RCC 7860 (cell line): Measurements from ENCODE around the gene FBXL14.
"Not testable (repeated sequence)": the region's sequence is repeated elsewhere in the genome, so short reads cannot be mapped to it uniquely, and the experiment has no call there.

ENCODE experiments used
- DNase-seq: peaks from one replicate; pipeline ENCODE4 v3.0.0-alpha.2; 2015; ENCODE audit warnings: low spot score
- FAIRE-seq: peaks from 2 replicates; lab custom pipeline; 2012; peaks lifted over from hg19 to GRCh38; lab: Jason Lieb, UNC

The FBXL14 gene

GRCh38 chr12:1620092-1620491 is 25.7 kb upstream of the FBXL14 start:
- no peak for FAIRE-seq
- no peak for DNase-seq

DNA sequence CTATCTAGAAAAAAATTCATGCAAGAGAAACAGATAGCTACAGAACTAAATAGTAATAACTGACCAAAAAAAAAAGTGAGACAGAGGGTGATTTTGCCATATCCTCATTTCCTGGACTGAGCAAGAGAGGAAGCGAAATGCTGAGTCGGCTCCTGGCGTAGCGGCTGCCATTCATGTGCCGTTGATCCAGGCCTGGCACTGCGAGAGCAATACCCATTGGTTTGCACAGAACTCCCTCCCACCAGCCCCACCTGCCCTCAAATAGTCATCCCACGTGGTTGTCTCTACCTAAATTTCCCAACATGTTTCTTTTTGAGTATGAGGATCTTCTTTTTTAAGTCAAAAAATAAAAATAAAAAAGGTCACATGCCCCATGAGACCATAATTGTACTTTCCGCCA is 25.2 kb upstream of the FBXL14 start:
- no peak for DNase-seq
- FAIRE-seq = no peak

DNA sequence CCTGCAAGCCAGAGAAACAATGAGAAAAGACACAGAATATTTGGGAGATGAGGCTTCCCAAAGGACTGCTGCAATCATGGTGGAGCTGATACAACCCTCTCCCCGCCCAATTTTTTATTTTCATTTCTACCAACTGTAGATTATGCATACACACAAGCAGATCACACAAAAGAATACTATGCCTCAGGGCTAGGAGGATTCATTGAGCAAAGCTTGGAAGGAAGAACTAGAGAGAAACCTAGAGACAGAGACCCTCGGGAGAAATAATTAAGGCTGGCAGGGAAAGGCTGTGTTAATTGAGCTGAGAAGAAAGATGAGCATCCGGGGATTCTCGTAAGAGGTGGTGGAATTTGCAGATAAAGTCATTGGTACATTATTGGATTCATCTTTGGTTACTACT is 24.8 kb upstream of the FBXL14 start:
- FAIRE-seq = no peak
- no peak for DNase-seq

GRCh38 chr12:1618489-1618888 is 24.1 kb upstream of the FBXL14 start:
- peak; percentile 49 for FAIRE-seq
- DNase-seq = no peak

GRCh38 chr12:1616233-1617066 is 22.1 kb upstream of the FBXL14 start:
- DNase-seq (no peak), FAIRE-seq (no peak)

GRCh38 chr12:1614360-1614759 is 20.0 kb upstream of the FBXL14 start:
- FAIRE-seq (no peak), DNase-seq (no peak)

GRCh38 chr12:1613860-1614259 is 19.5 kb upstream of the FBXL14 start:
- no peak for DNase-seq
- no peak for FAIRE-seq

DNA sequence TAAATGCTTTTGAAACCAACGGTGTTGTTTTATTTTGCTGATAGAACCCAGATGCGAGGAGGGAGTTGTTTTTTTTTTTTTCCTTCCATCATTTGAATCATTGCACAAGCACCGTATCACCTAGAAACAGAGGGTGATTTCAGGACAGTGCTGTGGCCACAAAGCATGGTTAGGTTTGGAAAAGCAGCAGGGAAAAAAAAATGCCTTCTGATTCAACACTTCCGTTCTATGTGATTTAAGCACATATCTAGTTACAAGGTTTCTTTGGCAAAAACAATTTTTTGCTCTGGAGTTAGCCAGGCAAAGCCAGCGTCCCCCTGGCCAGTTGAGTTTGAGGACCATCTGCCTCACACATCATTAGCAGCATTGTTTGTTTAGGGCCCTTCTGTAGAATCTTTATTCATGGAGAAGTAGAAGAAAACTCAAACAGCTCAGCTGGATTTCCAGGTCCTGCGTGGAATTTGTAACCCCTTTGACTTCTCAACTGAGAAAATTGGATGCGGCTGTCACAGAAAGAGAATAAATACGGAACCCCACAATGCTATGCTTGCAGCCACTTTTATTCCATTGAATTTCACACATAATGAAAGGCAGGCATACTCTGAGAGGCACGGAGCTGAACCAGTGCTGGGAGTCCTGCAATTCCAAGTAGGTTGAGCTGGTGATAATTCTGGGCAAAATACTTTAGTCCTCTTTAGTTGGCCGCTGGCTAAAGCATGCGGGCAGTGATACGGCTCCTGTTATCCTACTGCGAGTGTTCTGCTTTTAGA is 17.6 kb upstream of the FBXL14 start:
- no peak for DNase-seq
- no peak for FAIRE-seq

DNA sequence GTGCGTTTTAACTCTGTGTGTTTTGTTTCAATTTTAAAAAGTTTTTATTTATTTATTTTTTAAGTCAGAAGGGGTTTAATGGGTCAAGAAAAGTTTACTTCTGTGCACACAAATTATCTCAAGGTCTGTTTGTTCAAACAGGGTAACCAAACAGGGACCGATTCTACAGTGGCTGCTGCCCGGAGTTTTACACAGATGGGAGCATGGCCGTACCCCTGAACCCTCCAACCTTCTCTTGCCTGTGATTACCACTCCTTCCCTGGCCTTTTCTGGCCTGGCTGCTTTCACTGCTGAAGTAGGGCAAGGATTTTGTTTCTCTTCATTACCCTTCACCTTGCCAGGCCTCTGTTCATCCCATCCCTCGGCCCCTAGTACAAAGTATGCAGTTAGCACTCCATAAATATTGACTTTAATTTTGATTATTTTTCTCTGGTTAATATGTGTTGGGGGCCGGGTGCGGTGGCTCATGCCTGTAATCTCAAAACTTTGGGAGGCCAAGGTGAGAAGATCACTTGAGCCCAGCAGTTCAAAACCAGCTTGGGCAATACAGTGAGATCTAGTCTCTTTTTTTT is 15.8 kb upstream of the FBXL14 start:
- FAIRE-seq (no peak), DNase-seq (no peak)

DNA sequence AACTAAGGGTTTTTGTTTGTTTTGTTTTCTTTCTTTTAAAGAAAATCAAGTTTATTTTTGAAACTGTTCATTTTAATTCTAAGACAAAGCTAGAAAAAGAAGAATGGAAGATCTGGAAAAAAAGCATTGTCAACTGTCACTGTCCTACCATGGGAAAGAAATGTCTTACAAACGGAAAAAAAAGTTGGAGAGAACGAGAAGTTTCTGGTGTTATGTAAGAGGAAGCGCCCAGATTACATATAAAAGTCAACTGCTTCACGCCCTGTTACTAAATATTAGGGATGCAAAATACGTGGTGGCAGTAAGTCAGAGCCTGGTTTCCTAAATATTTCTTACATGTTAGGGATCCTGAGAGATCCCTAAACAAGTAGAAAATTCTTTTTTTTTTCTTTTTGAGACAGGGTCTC is 14.3 kb upstream of the FBXL14 start:
- DNase-seq (no peak), FAIRE-seq (no peak)

GRCh38 chr12:1607940-1608712 is 13.7 kb upstream of the FBXL14 start:
- FAIRE-seq (no peak), DNase-seq (no peak)

DNA sequence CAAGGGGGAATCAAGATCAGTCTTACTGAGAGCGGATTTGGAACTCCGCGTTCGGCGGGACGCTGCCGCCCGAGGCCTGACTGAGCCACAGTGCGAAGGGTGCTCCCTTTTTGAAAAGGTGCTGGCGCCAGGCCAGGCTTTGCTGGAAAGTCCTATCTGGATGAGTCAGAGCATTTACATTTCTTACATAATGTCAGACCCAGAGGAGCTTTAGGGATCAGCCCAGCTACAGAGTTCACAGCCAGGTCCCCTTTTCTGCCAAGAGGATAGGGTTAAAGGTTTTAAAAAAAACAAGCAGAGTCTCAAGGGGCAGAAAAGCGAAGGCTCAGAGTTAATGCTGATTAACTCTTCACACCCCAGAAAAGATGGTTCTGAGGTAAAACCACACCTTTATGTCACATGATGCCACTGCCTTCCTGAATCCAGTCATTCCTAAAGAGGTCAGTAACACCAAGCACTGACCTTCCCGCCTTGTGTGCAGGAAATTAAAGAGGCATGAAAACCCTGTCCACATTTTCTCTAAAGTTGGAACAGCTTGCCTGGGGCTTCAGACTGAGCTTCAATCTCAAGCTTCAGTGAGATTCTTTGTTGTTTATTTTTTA is 11.7 kb upstream of the FBXL14 start:
- FAIRE-seq = peak; percentile 11
- peak; percentile 66 for DNase-seq

DNA sequence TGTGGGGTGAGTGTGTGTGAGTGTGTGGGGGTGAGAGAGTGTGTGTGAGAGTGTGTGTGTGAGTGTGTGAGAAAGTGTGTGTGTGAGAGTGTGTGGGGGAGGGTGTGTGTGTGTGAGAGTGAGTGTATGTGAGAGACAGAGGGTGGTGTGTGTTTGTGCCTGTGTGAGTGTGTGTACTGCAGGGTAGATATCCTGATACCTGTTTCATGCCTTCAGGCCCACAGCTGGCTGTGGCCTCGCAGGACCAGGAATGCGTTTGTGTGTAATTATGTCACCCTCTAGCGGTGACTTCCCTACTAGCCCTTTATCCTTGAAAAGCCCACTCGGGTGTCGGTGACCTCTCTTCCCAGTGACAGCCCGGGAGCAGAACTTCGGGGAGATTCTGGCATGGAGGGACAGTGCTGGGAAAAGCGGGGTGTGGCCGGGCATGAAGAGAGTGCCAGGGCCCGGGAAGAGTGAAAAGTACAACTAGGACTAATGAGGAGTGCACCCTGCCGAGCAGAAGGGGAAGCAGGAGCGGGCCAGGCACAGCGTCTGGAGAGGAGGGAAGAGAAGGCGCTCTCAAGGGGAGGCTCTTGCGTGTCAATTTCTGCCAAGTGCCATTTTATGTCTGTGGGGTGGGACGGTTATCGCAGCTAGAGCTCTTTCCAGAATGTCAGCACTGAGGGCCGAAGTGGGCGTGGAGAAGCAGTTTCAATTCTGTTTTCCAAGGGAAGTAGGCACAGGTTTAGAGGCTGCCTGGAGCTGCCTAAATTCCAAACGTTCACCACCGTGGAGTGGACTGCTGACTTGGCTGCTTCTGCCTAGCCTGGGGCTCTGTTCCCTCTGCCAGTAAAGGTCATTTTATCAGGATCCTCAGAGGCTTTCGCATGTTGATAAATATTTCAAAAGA is 11.0 kb upstream of the FBXL14 start:
- DNase-seq (peak; percentile 60), FAIRE-seq (no peak)

DNA sequence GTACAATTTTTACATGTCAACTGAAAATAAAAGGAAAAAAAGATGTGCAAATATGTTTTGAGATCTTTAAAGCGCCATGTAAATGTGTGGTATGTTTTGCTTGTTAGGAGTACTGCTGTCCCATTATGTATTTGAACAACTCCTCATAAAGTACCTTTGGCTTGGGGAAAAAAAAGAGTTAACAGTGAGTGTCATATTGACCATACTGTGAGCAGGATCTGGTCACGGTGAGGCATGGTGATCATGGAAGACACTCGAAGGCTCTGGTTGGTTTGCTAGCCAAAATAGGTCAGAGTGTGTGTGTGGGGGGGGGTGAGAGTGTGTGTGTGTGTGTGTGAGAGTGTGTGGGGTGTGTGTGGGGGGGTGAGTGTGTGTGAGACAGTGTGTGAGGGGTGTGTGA is 10.1 kb upstream of the FBXL14 start:
- no peak for DNase-seq
- no peak for FAIRE-seq

DNA sequence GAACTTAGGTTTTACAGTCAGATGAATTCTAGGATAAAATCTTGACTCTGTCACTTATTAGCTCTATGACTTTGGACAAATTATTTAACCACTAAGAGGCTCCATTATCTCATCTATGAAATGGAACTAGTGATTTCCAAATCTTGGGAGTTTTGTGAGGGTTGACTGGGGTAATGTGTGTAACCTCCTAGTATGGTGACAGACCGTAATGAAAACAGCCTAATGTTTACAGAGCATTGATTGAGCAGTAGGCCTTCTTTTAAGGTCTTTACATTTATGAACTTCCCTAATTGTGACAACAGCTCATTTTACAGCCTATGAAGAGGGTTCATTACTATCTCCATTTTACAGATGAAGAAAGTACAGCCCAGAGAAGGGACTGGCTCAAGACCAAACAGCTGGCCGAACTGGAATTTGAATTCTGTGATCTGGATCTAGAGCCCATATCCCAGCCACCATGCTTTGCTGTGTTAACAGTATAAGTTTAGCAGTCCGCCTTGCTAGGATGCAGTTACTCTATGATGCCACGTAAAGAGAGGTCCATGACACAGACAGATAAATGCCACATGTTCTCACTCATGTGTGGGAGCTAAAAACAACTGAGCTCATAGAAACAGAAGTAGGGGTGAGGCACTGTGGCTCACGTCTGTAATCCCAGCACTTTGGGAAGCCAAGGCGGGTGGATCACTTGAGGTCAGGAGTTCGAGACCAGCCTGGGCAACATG is 9.1 kb upstream of the FBXL14 start:
- DNase-seq (no peak), FAIRE-seq (no peak)

GRCh38 chr12:1602706-1603105 is 8.3 kb upstream of the FBXL14 start:
- FAIRE-seq, DNase-seq: not testable (repeated sequence)

DNA sequence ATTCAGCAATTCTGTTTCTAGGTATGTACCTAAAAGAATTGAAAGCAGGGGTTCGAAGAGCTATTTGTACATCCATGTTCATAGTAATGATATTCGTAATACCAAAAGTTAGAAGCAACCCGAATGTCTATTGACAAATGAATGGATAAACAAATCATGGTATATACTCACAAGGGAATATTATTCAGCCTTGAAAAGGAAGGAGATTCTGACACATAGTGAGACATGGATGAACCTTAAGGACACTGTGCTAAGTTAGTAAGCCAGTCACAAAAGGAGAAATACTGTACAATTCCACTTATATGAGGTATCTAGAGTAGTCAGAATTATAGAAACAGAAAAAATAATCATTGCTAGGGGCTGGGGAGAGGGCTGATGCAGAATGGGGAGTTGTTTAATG is 4.4 kb upstream of the FBXL14 start:
- DNase-seq = no peak
- FAIRE-seq = no peak

DNA sequence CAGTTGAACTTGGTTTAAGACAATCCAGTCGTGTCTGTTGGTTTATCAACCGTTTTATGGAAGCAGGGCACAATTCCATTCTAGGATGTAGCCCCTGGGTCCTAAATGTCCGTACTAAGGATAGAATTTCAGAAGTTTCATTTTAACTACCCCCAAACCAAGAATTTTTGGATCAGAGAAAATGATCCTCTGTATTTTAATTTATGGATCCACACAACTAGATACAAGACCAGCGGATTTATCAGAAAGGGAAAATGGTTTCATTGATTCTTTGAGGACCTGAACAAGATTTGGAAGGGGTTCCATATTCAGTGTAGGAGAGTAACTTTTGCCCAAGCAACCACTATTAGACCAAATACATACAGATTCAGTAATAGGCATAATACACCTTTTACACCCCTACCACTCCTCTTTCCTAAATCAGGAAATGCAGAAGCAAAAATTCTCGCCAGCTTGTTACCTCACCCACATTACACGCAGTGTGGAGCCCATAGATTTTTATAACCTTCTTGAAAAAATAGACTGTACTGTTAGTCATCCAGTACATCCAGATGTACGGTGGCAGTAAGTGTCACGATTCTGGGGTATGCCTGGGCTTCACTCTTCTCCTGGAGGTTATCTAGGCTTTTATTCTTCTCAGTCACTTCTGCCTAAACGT is 1.4 kb upstream of the FBXL14 start:
- DNase-seq = no peak
- no peak for FAIRE-seq
